Suprapubic skin (tissue), 3 donors: Measurements from ENCODE around the gene TESK1.

Source experiments
- POLR2AphosphoS5 ChIP-seq, 3 donors: sonication (generic); formaldehyde crosslinking; IDR thresholded peaks; one replicate each; pipeline ENCODE4 v1.6.1; 2017; ENCODE audit warnings: antibody characterized with exemption in 3 of 3
- TF ChIP-seq, protein P1 (sequence below), 2 donors: fragments of 200-600 bp in 1 of 2; fragments of 450-650 bp in 1 of 2; sonication (generic) in 1 of 2; IDR thresholded peaks; one replicate each; pipeline ENCODE4 v1.5.1; 2016 to 2019; ENCODE audit warnings: antibody characterized with exemption in 2 of 2, mild to moderate bottlenecking in 1 of 2, moderate library complexity in 1 of 2

DNA sequence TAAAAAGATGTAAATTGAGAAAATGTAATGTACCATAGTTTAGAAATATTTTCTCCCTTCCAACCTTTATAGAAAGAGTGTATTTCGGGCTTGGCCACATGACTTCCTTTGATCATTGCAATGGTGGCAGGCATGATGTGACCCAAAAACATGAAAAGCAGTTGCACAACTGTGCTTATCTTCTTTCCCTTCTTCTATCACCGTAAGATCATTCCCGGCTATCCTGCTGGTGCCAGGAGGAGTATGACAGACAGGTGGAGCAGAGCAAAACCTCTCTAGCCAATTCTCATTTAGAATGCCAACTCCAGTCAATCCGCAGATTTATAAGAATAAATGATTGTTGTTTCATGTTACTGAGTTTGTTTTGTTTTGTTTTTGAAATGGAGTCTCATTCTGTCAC lies 10.6 kb upstream of the TESK1 start:
- TF ChIP-seq, protein P1, sequence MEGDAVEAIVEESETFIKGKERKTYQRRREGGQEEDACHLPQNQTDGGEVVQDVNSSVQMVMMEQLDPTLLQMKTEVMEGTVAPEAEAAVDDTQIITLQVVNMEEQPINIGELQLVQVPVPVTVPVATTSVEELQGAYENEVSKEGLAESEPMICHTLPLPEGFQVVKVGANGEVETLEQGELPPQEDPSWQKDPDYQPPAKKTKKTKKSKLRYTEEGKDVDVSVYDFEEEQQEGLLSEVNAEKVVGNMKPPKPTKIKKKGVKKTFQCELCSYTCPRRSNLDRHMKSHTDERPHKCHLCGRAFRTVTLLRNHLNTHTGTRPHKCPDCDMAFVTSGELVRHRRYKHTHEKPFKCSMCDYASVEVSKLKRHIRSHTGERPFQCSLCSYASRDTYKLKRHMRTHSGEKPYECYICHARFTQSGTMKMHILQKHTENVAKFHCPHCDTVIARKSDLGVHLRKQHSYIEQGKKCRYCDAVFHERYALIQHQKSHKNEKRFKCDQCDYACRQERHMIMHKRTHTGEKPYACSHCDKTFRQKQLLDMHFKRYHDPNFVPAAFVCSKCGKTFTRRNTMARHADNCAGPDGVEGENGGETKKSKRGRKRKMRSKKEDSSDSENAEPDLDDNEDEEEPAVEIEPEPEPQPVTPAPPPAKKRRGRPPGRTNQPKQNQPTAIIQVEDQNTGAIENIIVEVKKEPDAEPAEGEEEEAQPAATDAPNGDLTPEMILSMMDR (IDR thresholded peaks at IDR 0.05): no peak
- TF ChIP-seq POLR2AphosphoS5 (IDR thresholded peaks at IDR 0.05): no peak
